DND-41 (cell line): ENCODE measurements around the gene CCNL1.

Experiments
- CTCF ChIP-seq: IDR thresholded peaks from 2 replicates; pipeline ENCODE4 v1.5.1; 2012; ENCODE audit warnings: borderline replicate concordance, low read length, moderate library complexity, mild to moderate bottlenecking; ENCODE audit not compliant: poor library complexity, severe bottlenecking; ENCODE audit errors: extremely low read depth
- EZH2 ChIP-seq: IDR thresholded peaks from 3 replicates; pipeline ENCODE4 v1.6.1; 2012; ENCODE audit warnings: borderline replicate concordance, low read depth, mild to moderate bottlenecking, moderate library complexity, low read length, inconsistent platforms; ENCODE audit not compliant: severe bottlenecking

- TF ChIP-seq CTCF (no peak), EZH2 (no peak)
Observed at GRCh38 chr3:157126365-157126764, 33.6 kb downstream of the CCNL1 start.
